HUDEP-2 (cell line): ENCODE data around the gene NHERF2.
"Not testable (repeated sequence)": the region's sequence is repeated elsewhere in the genome, so short reads cannot be mapped to it uniquely, and the experiment has no call there.

ENCODE experiments used
- DNase-seq, 76 experiments: peaks; one replicate each; lab custom pipeline; 2025; ENCODE audit not compliant: unreplicated experiment in 76 of 76; lab: John Stamatoyannopoulos, UW

The NHERF2 gene

DNA sequence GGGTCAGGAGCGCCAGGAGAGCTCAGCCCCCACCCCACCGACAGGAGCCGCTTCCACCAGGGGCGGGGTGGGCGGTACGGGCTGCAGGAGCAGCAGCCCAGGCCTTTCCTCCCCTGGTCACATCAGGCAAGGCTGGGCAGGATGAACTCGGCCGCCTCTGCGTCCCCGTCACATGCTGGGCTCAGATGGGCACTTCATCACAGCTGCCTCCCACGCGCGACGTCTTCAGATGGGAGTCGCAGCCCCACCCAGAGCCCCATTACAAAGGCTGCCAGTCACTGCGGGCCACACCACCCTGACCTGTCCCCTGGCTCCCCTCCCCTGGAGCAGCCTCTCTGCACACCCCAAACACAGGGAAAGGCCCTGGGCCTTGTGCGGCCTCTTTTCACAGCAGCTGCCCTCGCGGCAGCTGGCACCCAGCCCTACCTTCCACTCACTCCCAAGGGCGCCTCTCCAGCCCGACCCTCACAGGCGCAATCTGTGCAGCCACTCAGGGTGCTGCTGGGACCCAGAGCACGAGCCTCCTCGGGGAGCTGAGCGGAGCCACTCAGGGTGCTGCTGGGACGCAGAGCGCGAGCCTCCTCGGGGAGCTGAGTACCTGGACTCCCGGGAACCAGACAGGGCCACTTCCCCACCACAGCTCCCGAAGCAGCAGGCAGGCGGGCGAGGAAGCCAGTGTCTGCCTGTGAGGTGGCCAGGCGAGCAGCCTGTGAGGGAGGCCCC is 21.7 kb upstream of the NHERF2 start:
- DNase-seq, result peak in 6 of 76 experiments; percentile 10 to 52 (median 20)

DNA sequence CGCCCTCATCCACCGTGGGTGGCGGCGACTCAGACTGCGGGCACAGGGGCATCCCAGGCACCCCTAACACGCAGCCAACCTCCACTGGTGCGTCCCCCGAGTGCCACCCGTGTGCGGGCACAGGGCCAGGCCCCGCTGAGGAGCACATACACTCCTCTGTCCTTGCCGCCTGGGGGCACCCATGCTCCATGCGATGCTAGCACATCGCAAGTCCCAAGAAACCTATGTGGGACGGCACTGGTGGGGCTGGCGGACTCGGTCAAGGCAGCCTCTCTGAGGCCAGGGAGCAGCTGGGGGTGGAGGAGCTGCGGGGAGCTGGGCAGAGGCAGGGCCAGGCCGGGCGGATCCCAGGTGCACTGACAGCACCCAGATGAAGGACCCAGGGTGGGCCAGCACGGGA is 21.1 kb upstream of the NHERF2 start:
- peak in 15 of 76 experiments; percentile 5 to 42 (median 22) for DNase-seq

DNA sequence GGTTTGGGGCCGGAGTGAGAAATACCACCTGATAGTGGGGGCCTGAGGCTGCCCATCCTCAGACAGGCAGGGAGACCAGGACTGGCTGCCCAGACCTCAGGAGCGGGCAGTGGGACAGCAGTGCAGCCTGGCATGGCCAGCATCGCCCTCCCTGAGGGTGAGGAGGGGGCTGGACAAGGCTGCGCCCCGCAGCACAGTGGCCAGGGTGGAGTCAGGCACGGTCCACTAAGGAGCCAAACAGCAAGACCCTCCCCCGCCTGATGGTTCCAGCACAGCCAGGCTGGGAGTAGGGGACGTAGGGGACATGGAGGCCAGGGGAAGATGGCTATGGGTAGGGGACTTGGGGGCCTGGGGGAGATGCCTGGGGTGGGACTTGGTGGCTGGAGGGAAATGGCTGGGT is 20.4 kb upstream of the NHERF2 start:
- no peak for DNase-seq

DNA sequence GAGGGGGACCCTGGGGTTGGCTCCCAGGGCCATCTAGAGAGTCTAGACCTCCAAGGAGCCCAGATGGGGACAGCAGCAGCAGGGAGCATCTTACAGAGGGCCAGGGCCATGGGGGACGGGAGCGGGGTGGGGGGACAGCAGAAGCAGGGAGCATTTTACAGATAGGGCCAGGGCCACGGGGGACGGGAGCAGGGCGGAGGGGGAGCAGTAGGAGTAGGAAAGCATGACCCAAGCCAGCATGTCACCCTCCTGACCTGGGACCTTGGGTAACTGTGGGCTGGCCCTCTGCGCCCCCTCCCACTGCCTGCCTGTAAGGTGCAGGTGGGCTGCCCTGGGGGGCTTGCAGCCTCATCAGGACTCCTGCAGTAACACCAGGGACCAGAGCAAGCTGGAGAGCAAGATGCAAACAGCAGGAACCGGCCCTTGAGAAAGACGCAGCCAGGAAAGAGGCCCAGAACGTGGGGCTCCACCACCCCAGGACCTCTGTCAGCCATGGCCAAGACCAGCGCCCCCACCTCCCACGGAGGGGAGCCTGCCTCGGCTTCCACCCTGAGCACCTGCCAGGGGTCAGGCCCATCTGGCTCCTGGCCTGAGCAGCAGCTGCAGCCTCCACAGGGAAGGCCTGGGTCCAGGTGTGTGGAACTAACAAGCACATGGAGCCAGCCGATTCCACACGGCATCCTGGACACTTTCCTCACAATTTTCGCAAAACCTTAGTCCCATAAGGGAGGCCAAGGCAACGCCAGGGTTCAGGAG is 19.4 kb upstream of the NHERF2 start:
- DNase-seq, result no peak

DNA sequence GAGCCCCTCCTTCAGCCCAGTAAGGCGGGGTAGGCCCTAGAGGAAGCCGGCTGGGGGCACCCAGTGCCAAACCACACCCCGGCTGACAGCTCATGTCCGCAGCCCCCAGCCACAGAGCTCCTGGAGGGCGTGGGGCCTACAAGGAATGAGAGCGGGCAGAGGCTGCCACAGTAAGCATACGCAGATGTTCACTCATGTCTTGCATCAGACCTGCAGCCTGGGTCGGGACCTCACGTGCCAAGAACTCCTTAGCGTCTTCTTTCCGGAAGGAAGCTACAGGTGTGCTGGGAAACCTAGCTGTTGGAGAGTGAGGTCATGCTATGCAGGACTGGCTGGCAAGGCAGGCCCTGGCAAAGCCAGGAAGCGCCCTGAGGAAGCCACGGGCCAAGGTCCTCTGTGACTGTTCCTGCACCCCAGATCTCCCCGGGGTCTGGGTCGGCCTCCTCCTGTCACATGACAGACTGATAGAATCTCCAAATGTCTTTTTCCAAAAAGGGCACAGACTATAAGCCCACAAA is 18.6 kb upstream of the NHERF2 start:
- DNase-seq, result peak in 35 of 76 experiments; percentile 13 to 56 (median 36)

DNA sequence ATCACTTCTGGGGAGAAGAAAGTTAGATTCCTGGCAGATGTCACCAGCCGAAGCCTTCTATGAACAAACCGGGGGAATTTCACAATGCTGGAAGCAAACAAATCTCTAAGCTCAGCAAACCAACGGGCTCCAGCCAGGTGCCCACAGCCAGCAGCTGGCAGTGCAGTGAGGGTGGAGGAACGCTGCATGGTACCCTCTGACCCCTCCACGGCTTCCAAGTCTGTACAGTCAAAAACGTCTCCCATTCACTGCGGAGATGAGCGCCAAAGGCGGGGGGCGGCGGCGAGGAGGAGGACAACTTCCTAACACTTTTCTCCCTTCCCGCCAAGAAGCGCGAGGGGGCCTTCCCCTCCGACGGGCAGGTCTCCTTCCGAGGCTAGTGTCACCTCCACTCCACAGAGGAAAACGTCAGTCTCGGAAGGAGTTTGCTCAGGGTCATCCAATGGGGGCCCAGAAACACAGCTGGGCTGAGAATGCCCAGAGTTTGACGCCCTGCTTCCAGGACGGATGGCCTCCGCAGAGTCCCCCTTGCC is 18.0 kb upstream of the NHERF2 start:
- peak in 4 of 76 experiments; percentile 12 to 28 (median 19) for DNase-seq

DNA sequence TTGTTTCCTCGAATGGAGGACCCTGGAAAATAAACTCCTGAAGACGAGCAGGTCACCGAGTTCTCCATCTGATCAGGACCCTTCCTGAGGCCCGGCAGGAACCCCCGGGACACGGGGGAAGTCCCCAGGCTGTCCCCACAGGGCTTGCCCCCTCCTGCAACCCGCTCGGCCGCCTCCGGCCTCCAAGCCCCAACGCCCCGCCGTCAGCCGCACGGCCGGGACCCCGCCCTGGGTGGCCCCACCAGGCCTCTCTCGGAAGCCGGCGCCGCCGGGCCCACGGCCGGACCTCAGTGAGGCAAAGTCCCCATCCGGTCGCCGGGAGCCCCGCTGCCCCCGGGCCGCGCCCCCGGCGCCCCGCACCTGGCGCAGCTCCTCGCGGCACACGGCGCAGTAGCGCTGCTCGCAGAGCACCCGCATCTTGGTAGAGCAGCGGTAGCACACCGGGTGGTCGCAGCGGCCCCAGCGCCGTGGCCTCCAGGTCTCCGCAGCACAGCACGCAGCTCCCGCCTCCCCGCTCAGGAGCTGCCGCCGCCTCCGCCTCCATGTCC is 17.5 kb upstream of the NHERF2 start:
- peak in 3 of 76 experiments; percentile 16 to 23 (median 18) for DNase-seq

DNA sequence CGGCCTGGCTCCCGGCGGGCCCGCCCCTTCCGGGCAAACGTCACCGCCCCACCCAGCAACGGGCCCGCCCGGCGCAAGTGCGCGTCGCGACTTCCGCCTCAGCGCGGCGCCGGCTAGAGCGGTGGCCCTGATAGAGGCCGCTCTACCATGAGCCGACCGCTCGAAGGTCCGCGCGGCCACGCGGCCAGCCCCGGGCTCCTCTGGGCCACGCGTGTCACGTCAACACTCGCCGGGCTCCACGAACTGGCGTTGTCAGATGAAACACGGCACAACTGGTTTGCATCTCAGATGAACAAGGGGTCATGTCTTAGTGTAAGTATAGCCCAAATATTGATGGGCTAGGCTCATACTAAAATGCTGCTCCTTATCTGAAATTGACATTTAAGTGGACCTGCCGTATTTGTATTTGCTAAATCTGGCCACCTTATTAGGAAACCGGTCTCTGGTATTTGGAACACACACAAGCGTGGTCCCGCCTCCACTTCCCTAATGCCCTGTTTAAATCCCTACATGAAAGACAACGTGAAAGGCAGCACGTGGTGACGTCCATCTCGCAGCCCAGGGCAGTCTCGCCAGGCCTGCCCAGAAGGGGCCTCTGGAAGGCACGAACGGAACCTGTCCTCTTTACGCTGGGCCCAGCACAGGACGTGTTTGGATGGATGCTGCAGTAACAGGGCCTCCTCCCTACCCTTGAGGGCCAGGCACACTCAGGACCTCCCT is 16.8 kb upstream of the NHERF2 start, which contains the start of gene ZNF598:
Gene ZNF598, minus strand, starts transcription at position 31 of the 720 bp plus-strand sequence.
- peak in 65 of 76 experiments; percentile 19 to 79 (median 60) for DNase-seq

DNA sequence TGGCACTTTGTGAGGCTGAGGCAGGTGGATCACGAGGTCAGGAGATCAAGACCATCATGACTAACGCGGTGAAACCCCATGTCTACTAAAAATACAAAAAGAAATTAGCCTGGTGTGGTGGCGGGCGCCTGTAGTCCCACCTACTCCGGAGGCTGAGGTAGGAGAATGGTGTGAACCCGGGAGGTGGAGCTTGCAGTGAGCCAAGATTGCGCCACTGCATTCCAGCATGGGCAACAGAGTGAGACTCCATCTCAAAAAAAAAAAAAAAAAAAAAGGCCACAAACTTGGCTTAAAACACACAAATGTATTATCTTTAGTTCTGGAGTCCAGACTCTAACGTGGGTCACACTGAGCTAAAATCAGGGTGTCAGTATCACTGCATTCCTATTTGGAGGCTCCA is 15.0 kb upstream of the NHERF2 start:
- not testable (repeated sequence) for DNase-seq

DNA sequence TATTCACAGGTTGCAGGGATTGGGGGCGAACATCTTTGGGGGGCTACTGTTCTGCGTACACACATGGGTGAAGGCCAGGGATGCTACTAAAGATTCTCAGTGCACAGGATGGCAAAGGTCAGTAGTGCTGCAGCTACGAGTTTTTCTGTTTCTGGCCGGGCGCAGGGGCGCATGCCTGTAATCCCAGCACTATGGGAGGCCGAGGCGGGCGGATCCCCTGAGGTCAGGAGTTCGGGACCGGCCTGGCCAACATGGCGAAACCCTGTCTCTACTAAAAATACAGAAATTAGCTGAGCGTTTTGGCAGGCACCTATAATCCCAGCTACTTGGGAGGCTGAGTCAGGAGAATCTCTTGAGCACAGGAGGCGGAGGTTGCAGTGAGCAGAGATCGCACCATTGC is 13.2 kb upstream of the NHERF2 start:
- no peak for DNase-seq

DNA sequence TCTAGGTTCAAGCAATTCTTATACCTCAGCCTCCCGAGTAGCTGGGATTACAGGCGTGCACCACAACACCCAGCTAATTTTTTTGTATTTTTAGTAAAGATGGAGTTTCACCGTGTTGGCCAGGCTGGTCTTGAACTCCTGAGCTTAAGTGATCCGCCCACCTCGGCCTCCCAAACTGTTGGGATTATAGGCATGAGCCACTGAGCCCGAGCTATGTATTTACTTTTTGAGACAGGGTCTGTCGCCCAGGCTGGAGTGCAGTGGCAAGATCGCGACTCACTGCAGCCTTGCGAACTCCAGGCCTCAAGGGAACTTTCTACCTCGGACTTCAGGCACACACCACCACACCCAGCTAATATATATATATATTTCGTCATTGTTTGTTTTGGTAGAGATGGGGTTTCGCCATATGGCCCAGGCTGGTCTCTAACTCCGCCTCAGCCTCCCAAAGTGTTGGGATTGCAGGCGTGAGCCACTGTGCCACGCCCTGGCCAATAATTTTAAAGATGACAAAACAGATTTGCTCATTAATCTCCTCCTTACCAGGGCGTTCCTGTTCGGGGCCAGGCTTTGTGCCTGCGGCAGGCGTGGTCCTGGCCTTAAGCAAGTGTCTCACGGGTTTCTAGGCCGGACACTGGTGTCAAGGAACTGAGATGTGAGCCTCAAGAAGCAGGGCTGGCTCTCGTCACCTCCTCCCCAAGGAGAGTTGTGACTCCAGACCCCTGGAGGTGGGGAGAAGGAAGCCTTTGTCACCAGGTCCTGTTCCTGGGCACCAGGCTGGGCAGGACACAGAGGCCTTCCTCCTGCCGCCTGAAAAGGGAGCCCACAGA is 11.4 kb upstream of the NHERF2 start:
- DNase-seq, result peak in 18 of 76 experiments; percentile 14 to 52 (median 26)

DNA sequence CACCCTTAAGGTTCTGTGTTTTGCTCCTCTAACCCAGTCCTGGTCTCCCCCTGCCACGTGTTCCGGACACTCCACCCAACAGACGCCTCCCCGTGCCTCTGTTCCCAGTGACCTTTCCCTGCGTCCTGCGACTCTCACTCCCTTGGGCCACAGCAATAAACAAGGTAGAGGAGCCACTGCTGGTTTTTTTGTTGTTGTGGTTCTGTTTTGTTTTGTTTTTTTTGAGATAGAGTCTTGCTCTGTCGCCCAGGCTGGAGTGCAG is 10.8 kb upstream of the NHERF2 start:
- no peak for DNase-seq

DNA sequence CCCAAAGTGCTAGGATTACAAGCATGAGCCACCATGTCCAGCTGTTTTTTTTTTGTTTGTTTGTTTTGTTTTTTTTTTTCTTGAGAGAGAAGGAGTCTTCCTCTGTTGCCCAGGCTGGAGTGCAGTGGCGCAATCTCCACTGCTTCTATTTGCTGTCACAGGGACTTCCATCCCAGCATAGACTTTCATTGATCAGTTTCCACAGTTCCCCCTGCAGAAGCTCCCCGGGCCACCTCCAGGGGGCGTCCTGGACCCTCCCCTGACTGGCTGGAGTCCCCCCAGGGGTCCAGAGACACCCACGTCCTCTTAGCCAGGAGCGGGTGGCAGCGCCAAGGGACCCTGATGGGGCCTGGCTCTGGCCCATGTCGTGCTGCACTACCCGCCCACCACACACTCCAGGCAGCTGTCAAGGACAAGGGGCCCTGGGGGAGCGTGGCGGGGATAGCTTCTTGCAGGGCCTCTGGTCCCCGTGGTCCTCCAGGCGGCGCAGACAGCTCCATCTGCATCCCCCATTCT is 10.2 kb upstream of the NHERF2 start:
- no peak for DNase-seq

DNA sequence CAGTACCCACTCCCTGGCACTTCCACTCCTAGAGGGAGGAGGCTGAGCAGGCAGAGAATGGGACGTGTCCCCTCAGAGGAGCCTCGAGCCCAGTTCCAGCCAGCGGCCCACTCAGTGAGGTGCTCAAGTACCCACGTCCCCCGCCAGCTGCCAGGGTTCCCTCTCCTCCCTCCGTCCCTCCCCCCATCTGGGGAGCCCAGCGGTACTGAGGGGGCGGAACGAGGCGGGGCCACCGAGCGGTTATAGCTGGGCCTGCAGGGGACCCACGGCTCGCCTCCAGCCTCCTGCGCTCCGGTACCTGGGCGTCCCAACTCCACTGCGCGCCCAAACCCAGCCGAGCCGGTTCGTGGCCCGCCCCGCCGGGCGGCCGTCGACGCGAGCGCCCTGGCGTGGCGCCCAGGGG is 7.2 kb upstream of the NHERF2 start, which contains the start of gene NPW:
Gene NPW, plus strand, starts transcription at position 268 of the 403 bp plus-strand sequence.
- peak in 10 of 76 experiments; percentile 12 to 45 (median 29) for DNase-seq

DNA sequence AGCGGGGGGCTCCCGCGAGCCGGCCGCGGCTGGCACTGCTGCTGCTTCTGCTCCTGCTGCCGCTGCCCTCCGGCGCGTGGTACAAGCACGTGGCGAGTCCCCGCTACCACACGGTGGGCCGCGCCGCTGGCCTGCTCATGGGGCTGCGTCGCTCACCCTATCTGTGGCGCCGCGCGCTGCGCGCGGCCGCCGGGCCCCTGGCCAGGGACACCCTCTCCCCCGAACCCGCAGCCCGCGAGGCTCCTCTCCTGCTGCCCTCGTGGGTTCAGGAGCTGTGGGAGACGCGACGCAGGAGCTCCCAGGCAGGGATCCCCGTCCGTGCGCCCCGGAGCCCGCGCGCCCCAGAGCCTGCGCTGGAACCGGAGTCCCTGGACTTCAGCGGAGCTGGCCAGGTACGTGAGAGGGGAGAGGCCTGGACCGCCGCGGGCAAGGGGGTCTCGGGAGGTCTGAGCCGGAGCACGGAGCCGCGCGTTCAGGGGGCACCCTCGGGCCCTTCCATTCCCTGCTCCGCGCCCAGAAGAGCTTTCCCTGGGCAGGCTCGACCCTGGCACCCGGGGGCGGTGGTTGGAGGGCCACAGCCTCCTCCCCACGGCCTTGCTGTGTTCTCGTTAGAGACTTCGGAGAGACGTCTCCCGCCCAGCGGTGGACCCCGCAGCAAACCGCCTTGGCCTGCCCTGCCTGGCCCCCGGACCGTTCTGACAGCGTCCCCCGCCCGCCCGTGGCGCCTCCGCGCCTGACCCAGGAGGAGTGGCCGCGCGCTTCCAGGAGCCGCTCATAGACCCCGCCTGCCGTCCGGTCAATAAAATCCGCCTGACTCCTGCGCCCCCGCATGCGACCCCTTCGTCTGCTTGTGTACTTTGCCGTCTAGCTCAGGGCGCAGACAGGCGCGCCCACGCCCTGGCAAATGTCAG is 6.5 kb upstream of the NHERF2 start:
- peak in 6 of 76 experiments; percentile 6 to 33 (median 10) for DNase-seq

DNA sequence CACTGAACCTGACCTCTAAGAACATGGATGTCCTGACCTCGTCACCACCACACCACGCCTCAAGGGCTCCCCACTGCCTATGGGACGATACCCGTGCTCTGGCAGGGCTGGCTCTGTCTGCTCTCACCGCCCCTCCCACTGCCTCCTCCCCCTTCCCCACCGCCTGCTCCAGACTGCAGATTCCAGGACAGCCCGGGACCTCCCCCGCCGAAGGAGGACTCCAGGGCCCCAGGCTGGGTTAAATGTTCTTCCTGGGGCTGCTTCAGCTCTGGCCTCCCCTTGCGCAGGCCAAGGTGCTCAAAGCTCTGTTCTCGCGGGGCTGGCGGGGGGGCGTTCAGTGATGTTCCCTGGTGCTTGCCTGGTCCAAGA is 4.0 kb upstream of the NHERF2 start:
- DNase-seq, result peak in 12 of 76 experiments; percentile 14 to 47 (median 36)

DNA sequence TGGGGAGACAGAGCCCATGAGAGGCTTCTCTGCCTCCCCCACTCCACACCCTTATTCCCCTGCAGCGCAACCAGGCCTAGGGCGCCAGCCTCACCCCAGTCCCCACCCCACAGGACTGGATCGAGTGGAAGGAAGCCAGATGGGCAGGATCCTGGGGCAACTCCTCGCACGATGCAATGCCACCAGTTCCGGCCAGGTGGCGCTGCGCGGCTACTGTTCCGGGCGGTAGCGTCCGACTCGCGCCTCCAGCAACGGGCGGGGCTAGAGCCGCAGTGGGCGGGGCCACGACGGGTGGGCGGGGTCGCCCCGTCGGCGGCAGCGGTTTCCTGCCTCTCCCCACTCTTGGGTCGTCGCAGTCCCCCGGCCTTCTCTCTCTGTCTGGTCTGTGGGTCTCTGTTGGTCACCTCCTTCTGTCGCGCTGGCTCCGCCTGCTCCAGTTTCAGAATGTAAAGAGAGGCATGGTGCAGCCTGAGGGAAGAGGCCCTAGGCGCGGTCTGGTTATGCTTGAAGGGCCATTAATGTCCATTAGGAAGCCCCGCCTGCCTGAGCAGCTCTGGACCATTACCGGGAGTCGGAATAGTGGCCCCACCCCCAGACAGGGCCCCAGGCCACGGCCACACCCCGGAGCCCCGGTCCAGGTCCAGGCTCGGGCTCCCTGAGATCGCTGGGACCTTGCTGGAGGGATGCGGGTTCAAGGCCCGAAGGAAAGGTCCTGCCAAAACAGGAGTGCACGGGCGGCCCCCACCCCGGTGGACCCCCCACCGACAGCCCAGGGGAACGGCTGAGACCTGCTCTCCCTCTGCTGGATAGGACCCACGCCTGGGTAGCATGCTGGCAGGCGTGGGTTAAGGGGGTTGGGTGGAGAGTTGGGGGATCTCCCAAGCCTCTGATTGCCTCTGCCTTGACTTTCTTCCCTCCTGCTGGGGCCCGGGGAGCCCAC is 3.3 kb upstream of the NHERF2 start:
- DNase-seq, result peak in 73 of 76 experiments; percentile 44 to 95 (median 86)
